NCI-H2227 (cell line): ENCODE results near the gene BANP.
"Not testable (repeated sequence)": the region's sequence is repeated elsewhere in the genome, so short reads cannot be mapped to it uniquely, and the experiment has no call there.

Experiments
- DNase-seq: peaks from one replicate; lab custom pipeline; 2025; ENCODE audit not compliant: unreplicated experiment; lab: John Stamatoyannopoulos, UW

BANP gene

DNA sequence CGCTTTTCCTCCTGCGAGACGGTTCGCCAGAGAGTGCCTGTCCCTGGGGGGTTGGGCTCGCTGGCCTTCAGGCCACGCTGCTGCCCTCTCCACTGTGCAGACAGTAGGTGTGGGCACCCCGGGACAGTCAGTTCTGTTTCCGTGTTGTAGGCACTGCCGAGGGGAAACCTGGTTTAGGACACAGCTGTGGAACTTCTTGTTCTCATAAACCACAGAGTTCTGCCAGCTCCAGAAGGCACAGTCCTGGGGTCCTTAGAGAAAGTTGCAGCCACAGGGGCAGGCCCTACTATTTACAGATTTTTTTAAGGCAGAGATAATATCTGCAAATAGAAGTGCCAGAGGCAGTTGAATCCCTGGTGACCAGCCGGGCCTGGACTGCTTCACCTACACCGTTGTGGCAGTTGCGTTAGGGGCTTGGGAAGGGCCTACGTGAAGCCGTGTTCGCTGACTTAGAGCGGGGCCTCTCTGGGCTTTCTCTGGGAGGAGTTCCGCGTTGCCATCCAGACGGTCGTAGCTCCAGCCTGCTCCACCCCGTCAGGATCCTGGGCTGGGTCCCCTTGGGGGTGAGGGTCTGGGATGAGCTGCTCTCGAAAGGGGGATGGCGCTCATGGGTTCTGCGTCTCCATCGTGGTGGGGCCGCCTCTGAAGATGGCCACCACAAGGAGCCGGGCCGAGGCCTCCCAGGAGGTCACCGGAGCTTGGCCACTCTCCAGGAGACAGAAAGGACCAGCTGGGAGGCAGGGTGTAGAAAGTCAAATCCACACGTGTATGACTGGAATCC, 126.3 kb downstream of the BANP start:
- DNase-seq: no peak

- DNase-seq: no peak
Measured at GRCh38 chr16:88078111-88078775, 127.0 kb downstream of the BANP start.

- DNase-seq: no peak
Measured at GRCh38 chr16:88083582-88083981, 132.3 kb downstream of the BANP start.

- no peak for DNase-seq
Measured at GRCh38 chr16:88084881-88085280, 133.6 kb downstream of the BANP start.

DNA sequence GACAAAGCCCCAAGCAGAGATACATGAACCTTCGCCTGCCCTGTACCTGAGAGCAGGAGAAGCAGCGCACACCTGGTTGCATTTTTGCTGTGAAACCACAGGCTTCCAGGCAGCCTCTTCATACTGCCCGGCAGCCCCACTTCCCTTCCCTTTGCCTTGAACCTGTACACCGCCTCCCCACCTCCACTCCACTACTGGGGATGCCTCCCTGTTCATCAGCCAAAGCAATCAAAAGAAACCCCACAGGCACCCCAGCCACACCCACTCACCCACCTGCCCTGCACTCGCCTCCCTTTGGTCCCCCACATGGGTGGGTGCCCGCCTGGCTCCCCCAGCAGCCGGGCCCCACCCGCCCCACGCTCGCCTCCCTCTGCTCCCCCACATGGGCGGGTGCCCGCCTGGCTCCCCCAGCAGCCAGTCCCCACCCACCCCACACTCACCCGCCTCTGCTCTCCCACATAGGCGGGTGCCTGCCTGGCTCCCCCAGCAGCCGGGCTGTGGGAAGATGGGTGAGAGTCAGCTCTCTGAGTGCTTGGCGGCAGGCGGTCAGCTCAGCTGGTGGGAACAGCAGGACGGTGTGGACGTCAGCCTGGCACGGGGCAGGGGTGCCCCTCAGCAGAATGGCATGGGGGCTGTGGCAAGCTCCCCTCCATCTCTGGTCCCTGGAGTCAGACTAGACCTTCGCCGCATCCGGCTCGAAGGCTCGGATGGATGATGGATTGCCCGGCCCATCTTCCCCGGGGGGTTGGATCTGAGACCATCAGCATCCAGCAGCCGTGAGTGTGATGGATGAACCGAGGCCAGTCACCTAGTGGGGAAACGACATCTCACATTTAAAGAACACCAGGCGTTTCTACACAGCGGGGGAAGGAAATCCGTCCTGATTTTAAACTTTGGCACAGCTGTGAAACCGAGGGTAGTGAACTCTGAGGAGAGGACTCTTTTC, 135.6 kb downstream of the BANP start:
- no peak for DNase-seq

- no peak for DNase-seq
Measured at GRCh38 chr16:88087517-88087877, 136.3 kb downstream of the BANP start.

DNA sequence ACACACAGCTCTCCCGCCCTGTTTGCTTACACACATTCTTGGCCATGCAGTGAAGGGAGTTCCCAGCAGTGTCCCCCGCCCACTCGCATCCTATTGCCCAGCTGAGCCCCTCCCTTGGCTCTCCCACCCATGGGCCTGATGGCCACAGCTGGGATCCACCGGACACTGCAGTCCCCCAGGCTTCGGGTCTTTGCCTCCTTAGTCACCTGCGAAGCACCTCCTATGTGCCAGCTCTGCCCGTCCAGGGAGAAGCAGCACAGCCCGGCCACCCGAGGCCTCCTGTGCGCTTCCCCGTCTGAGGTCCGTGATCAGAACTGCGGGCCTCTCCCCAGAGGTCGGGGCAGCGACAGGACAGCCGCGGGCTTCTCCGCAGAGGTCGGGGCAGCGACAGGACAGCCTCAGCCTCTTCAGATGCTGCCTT, 136.9 kb downstream of the BANP start:
- no peak for DNase-seq

DNA sequence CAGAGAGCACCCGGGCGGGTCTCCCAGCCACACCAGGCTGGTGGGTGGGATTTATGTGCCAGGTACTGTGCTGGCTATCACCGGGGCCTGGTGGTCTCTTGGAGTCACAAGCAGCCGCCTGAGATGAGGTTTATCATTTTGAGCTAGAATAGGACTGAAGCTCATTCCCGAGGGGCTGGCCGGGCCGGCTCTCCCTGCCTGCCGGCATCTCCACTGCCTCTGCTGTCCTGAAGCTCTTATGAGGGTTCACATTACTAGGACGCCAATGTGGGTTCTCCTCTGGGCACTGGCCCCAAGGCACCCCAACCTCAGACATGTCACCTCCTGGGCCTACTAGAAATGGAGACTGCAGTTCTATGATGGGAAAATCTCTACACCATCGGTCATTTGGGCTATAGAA, 137.4 kb downstream of the BANP start:
- DNase-seq: not testable (repeated sequence)

- DNase-seq: not testable (repeated sequence)
Measured at GRCh38 chr16:88089071-88089470, 137.8 kb downstream of the BANP start.

GRCh38 chr16:88089632-88090376, 138.6 kb downstream of the BANP start:
- not testable (repeated sequence) for DNase-seq

DNA sequence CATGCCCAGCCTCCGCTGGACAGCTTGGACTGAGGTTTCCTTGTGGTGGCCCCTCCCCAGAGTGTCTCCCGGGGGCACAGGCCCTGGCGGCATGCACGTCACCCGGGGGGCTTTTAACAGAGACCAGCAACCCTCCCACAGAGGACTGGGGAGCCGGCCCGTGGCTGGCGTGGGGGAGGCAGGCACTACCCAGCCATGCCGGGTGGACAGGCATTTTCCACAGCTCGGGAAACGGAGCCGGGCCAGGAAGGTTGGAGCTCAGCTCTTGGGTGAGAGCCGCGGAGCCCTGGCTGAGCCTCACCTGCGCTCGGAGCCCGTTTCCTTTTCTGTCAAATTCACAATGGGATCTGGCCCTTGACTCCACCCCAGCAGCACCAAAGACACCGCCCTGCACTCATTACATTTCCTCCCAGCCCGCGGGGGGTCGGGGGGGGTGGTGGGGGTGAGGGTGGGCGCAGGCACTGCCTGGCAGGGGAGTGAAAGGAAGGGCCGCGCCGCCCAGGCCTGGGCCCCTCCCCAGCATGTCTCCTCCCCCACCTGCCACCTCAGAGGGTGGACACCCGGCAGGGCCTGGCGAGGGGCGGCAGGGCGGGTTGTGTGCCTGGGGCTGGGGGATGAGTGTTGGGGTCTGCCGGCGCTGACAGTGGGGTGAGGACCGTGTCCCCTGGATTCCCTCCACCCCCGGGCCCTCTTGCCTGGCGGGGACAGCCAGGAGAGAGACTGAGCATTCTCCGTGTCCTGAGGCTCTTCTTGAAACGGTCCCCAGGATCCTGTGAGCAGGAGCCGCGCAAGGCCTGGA, 139.3 kb downstream of the BANP start:
- not testable (repeated sequence) for DNase-seq

GRCh38 chr16:88091221-88091971, 140.2 kb downstream of the BANP start:
- DNase-seq: not testable (repeated sequence)

GRCh38 chr16:88091972-88092302, 140.7 kb downstream of the BANP start:
- not testable (repeated sequence) for DNase-seq

DNA sequence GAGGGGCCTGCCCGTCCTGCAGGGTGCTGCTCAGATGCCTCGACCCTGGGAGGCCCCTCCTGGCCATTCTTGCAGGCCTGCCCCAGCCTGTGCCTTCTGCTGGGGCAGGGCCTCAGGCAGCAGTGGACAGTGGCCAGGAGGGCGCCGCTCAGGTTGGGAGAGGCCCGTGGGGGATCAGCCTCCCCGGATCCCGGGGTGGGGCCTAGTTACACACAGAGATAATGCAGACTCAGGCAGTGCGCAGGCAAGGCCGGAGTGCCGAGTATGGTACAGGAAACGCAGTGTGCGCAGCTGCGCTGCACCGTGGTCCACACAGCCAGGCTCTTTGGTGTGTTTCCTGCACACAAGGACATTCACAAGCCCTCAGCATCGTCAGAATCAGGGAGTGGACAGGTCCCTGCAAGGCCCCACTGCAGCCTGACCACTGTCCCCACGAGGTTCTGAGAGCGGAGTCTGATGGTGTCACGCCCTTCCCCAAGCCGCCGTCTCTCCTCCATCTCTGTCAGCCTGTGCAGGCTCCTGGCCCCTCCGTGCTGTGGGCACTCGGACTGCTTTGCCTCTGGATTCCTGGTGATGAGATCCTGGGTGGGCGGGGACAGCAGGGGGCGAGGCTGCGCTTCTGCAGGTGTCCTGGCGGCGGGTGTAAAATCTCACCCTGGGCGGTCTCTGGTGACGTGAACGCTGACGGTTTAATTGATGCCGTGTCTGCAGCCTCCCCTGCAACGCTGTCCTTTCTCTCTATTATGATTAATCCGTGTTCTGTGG, 141.7 kb downstream of the BANP start:
- DNase-seq: not testable (repeated sequence)

DNA sequence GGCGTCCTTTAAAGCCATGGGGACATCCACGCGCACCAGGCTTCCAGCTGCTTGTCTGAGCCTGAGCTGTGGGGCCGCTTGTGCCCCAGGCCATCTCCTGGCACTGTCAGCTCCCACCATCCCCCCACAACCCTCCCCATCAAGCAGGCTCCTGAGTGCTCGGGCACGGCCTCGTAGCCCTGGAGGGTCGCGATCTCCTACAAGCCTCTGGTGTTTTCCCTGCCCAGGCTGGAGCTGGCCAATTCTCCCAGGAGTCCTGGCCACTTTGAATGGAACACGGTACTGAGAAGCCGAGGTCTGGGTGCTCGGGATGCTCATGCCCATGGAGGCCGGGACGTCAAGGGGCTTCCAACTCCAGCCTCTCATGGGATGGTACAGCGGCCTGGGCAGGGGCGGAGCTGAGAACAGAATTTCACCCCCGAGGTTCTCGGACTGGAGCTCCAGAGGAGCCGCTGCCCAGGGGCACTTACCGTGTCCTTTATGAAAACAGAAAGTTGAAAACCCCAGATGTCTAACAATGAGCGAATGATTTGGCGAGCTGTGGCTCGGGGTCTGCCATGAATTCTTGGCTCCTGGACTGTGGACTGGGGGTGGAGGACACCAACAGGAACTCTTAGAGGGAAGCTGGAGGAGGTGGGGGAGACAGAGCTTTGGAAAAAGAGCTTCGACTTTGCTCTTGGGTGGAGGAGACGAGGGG, 142.5 kb downstream of the BANP start:
- not testable (repeated sequence) for DNase-seq

GRCh38 chr16:88094253-88094575, 143.0 kb downstream of the BANP start:
- DNase-seq: not testable (repeated sequence)

DNA sequence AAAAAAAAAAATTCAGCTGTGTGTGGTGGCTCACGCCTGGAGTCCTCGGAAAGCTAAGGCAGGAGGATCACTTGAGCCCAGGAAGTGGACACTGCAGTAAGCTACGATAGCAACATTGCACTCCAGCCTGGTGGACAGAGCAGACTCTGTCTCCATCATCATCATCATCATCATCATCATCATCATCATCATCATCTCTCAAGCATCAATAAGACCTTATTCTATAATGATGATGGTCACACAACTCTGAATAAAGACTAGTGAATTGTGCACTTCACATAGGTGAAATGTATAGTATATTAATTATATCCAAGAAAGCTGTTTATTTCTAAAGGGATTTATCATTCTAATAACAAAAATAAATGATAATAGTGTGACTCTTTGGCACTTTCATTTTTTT, 143.7 kb downstream of the BANP start:
- DNase-seq: not testable (repeated sequence)

DNA sequence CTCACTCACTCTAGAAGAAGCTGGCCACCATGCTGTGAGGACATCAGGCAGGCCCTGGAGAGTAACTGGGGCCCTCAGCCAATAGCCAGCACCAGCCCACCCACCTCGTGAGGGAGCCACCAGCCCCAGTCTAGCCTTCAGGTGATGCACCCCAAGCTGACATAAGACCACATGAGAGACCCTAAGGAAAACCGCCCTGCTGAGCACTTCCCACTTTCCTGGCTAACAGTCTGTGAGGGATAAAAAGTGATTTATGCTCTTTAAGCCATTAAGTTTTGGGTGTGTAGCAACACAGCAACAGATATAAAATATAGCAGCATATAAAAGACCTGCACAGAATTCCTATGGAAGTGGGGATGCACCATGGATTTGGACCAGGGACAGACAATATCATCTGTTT, 145.4 kb downstream of the BANP start:
- DNase-seq: not testable (repeated sequence)
